Gastrocnemius medialis (tissue), 4 donors: ENCODE measurements around the gene CD34.

Source experiments
- CTCF ChIP-seq, 5 experiments: fragments of 450-650 bp in 3 of 5; fragments of 200-600 bp in 2 of 5; sonication (generic) in 2 of 5; IDR thresholded peaks in 4 of 5; conservative IDR thresholded peaks in 1 of 5; 1 replicate in 4 of 5; 2 replicates in 1 of 5; pipeline ENCODE4 v1.5.1; 2016 to 2019; ENCODE audit warnings: antibody characterized with exemption in 5 of 5, mild to moderate bottlenecking in 3 of 5, moderate library complexity in 3 of 5
- POLR2A ChIP-seq, 2 donors: fragments of 450-650 bp; IDR thresholded peaks; one replicate each; pipeline ENCODE4 v1.6.1; 2017; ENCODE audit warnings: antibody characterized with exemption in 2 of 2, mild to moderate bottlenecking in 2 of 2, moderate library complexity in 2 of 2

- no peak for TF ChIP-seq CTCF (IDR thresholded peaks at IDR 0.05 in 4 of 5, conservative IDR thresholded peaks at IDR 0.05 in 1 of 5)
- TF ChIP-seq POLR2A (IDR thresholded peaks at IDR 0.05), result no peak
Observed at GRCh38 chr1:207847116-207847515, 63.8 kb downstream of the CD34 start.
